HEK293 (cell line): ENCODE results near the gene ZNF79.

ENCODE experiments used
- CTCF ChIP-seq: fragments of 450-650 bp; formaldehyde crosslinking; IDR thresholded peaks from 2 replicates; pipeline ENCODE4 v1.5.1; 2016; ENCODE audit warnings: missing biosample characterization, missing genetic modification characterization
- PBX3 ChIP-seq: sonication (generic); formaldehyde crosslinking; IDR thresholded peaks from 2 replicates; pipeline ENCODE4 v1.8.1; 2022; ENCODE audit warnings: mild to moderate bottlenecking, moderate library complexity, missing genetic modification reagents
- ZNF530 ChIP-seq: fragments of 450-650 bp; formaldehyde crosslinking; IDR thresholded peaks from 2 replicates; pipeline ENCODE4 v1.5.1; 2016; ENCODE audit warnings: low read depth, missing biosample characterization, missing genetic modification characterization
- ZNF558 ChIP-seq: fragments of 450-650 bp; formaldehyde crosslinking; IDR thresholded peaks from 2 replicates; pipeline ENCODE4 v1.5.1; 2016; ENCODE audit warnings: missing biosample characterization, missing genetic modification characterization

GRCh38 chr9:127430415-127430814 lies 6.2 kb downstream of the ZNF79 start:
- TF ChIP-seq ZNF558 (tag by site-specific recombination) (no peak), ZNF530 (no peak), CTCF (no peak), PBX3 (CRISPR knock-in tag) (no peak)
